GM19397 (cell line): Measurements from ENCODE around the gene ZNF622.
"Not testable (repeated sequence)": the region's sequence is repeated elsewhere in the genome, so short reads cannot be mapped to it uniquely, and the experiment has no call there.

Experiments used
- ATAC-seq: cut with Tn5 transposase; IDR thresholded peaks from one replicate; pipeline ENCODE4 v1.9.1; 2021; ENCODE audit warnings: mild to moderate bottlenecking, moderate library complexity; ENCODE audit not compliant: unreplicated experiment

ZNF622 gene

GRCh38 chr5:16480821-16481538 is 15.4 kb upstream of the ZNF622 start:
- ATAC-seq = no peak

- no peak for ATAC-seq
Measured at GRCh38 chr5:16480144-16480543, 14.5 kb upstream of the ZNF622 start.

GRCh38 chr5:16477541-16477940 is 11.9 kb upstream of the ZNF622 start:
- ATAC-seq = no peak

GRCh38 chr5:16476417-16476816 is 10.8 kb upstream of the ZNF622 start:
- not testable (repeated sequence) for ATAC-seq

GRCh38 chr5:16471387-16471786 is 5.8 kb upstream of the ZNF622 start:
- no peak for ATAC-seq

GRCh38 chr5:16467363-16468219 is 2.0 kb upstream of the ZNF622 start:
- ATAC-seq = peak; percentile 56

- no peak for ATAC-seq
Measured at GRCh38 chr5:16464664-16465543, 696 bp downstream of the ZNF622 start.

- ATAC-seq = no peak
Measured at GRCh38 chr5:16464231-16464630, 1.4 kb downstream of the ZNF622 start.

- no peak for ATAC-seq
Measured at GRCh38 chr5:16461782-16462181, 3.8 kb downstream of the ZNF622 start.

GRCh38 chr5:16461026-16461425 is 4.6 kb downstream of the ZNF622 start:
- ATAC-seq = no peak

GRCh38 chr5:16459451-16459850 is 6.1 kb downstream of the ZNF622 start:
- ATAC-seq = no peak

GRCh38 chr5:16457853-16458252 is 7.7 kb downstream of the ZNF622 start:
- ATAC-seq = no peak

GRCh38 chr5:16457451-16457850 is 8.1 kb downstream of the ZNF622 start:
- no peak for ATAC-seq

- ATAC-seq = peak; percentile 66
Measured at GRCh38 chr5:16456103-16456832, 9.3 kb downstream of the ZNF622 start.

GRCh38 chr5:16455668-16456067 is 9.9 kb downstream of the ZNF622 start:
- ATAC-seq = no peak

- no peak for ATAC-seq
Measured at GRCh38 chr5:16454686-16455085, 10.9 kb downstream of the ZNF622 start.

- no peak for ATAC-seq
Measured at GRCh38 chr5:16453609-16454008, 12.0 kb downstream of the ZNF622 start.

- peak; percentile 56 for ATAC-seq
Measured at GRCh38 chr5:16450163-16450562, 15.4 kb downstream of the ZNF622 start.

- ATAC-seq = no peak
Measured at GRCh38 chr5:16446993-16447392, 18.6 kb downstream of the ZNF622 start.

- ATAC-seq = no peak
Measured at GRCh38 chr5:16437977-16438376, 27.6 kb downstream of the ZNF622 start.
